Measurements from ENCODE around the gene OR13C4.

OR13C4 gene

GRCh38 chr9:104503963-104504362, 23.0 kb downstream of the OR13C4 start, which contains the start of gene OR13F1:
Gene OR13F1 (plus strand): TSS chr9:104504263. CDS start chr9:104504263, 0 bp downstream.
- no peak within 1 kb of the TSS for H3K4me3 ChIP-seq (replicated peaks; ENCODE audit: low read depth, low read length)
- no peak for TF ChIP-seq CTCF (IDR thresholded peaks at IDR 0.05; ENCODE audit: low read length, missing control alignments)
- DNase-seq (ENCODE audit: low read depth) = no peak

GRCh38 chr9:104503440-104503839, 23.6 kb downstream of the OR13C4 start:
- no peak for TF ChIP-seq CTCF (IDR thresholded peaks at IDR 0.05; ENCODE audit: low read length, missing control alignments)
- H3K4me3 ChIP-seq (replicated peaks; ENCODE audit: low read depth, low read length) = no peak overlapping the region

GRCh38 chr9:104494808-104495207, 32.2 kb downstream of the OR13C4 start:
- TF ChIP-seq CTCF (IDR thresholded peaks at IDR 0.05; ENCODE audit: low read length, missing control alignments) = no peak
- DNase-seq (ENCODE audit: low read depth) = no peak
- H3K4me3 ChIP-seq (replicated peaks; ENCODE audit: low read depth, low read length) = no peak overlapping the region

More at GRCh38 chr9:104503440-104503839, 23.6 kb downstream of the OR13C4 start:
- DNase-seq (ENCODE audit: low read depth) = no peak

GRCh38 chr9:104485014-104485413, 42.0 kb downstream of the OR13C4 start:
- H3K4me3 ChIP-seq (replicated peaks; ENCODE audit: low read depth, low read length) = no peak overlapping the region
- DNase-seq (ENCODE audit: low read depth) = no peak
- no peak for TF ChIP-seq CTCF (IDR thresholded peaks at IDR 0.05; ENCODE audit: low read length, missing control alignments)

GRCh38 chr9:104482921-104483570, 44.0 kb downstream of the OR13C4 start:
- TF ChIP-seq CTCF (IDR thresholded peaks at IDR 0.05; ENCODE audit: low read length, missing control alignments) = no peak
- no peak overlapping the region for H3K4me3 ChIP-seq (replicated peaks; ENCODE audit: low read depth, low read length)
- no peak for DNase-seq (ENCODE audit: low read depth)

Measured in fibroblast of pulmonary artery (primary cell).